Occipital lobe (tissue), 2 donors: ENCODE measurements around the gene GNAQ. TPM values are rescaled to one million over a fixed set of nuclear protein-coding genes. Genes with fewer than 3 reads are reported as not detected.
"Not testable (repeated sequence)": the region's sequence is repeated elsewhere in the genome, so short reads cannot be mapped to it uniquely, and the experiment has no call there.

ENCODE experiments used
- DNase-seq: peaks from one replicate; lab custom pipeline; 2025; lab: John Stamatoyannopoulos, UW
- total RNA-seq: library from RNA; depleted of rRNA; stranded (reverse); fragments of >200 nt; gene quantifications from one replicate; pipeline ENCODE4 v1.2.3, GENCODE V29; 2014

GNAQ gene
- total RNA-seq, 1 donor from 2014 or later = 169 TPM

DNA sequence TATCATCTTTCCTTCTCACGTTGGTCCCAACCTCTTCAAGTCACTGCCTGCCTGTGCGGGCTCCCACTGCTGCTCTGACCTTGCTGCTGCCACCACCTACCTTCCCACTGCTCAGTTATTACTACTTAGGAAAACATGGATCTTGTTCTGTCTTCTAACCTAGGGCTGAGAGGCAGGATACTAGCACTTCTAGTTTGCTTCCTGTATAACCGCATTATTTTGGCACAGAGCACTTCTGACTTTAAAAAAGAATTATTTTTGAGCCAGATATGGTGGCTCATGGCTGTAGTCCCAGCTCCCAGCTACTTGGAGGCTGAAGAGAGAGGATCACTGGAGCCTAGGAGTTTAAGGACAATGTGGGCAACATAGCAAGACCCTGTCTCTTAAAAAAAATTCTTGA lies 248.1 kb downstream of the GNAQ start:
- DNase-seq = no peak

- no peak for DNase-seq
Observed at GRCh38 chr9:77779010-77779409, 252.6 kb downstream of the GNAQ start.

DNA sequence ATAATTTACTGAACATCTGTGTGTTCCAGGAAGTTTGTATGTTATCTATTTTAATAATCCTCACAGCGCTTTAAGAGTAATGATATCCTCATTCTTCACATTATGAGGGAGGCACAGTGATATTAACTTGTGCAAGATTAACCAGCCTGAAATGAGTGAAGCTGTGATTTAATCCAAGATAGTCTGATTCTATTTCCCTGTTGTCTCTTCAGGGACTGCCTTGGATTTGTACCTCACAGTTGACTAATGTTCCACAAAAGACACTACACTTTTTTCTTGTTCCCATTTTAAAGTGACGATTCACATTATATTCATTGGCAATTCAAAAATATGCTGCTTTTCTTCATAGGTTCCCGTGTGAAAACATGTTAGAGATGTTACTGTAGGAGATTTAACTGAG lies 258.2 kb downstream of the GNAQ start:
- no peak for DNase-seq

DNA sequence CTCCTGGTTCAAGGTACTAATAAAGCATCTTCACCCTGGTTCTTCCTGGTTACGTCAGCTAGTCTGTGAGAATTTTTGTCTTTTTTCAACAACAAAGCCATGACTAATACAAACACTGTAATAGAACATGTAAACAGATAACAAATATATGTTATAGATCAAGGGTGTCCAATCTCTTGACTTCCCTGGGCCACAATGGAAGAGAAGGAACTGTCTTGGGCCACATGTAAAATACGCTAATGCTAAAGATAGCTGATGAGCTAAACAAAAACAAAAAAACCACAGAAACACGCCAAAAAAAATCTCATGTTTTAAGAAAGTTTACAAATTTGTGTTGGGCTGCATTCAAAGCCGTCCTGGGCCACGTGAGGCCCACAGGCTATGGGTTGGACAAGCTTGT lies 259.0 kb downstream of the GNAQ start:
- DNase-seq = no peak

GRCh38 chr9:77771171-77771570 lies 260.4 kb downstream of the GNAQ start:
- DNase-seq = no peak

DNA sequence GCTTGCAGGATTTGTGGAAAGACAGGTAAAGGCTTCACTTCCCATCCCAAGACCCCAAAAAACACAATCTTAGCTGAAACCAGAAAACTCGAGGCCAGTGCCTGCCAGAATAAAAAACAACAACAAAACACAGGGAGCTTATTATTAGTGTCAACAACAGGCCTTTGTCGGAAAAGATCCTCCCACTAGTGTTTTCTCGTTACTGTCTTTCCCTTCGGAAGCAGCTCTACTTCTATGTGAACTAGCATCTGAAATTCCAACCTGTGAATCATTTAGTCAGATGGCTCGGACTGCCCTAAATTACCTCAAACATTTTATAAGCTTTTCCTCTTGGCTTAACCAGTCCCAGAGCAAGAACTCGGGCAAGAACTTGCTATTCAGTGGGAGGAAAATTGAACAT lies 261.3 kb downstream of the GNAQ start:
- DNase-seq = no peak

DNA sequence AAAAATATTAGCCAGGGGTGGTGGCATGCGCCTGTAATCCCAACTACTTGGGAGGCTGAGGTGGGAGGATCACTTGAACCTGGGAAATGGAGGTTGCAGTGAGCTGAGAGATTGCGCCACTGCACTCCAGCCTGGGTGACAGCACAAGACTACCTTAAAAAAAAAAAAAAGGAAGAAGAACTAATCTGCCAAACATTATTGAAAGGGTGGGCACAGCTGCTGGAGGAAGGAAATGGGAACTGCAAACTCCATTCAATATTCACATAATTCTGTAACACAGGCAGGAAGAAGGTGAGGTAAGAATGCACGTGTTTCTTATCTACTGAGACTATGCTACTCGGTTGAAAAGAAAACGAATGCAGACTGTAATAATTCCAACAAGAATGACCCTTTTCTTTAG lies 262.4 kb downstream of the GNAQ start:
- no peak for DNase-seq

DNA sequence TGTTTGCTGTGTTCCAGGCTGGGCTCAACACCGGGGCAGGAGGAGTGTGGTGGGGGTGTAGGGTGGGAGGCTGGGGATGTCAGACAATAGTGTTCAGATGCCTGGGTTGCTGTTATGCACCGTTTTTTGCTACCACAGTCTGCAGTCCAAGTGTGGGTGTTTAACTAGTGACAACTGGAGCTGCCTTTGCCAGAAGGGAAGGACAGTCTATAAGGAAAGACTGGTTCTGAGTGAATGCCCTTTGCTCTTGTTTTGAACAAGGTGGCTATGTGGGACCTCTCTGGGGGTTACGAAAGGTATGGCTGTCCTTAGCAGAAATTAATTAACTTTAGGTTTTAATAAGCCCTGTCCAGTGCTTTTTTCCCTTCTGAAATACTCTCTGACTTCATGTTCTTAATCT lies 265.0 kb downstream of the GNAQ start:
- DNase-seq = no peak

- no peak for DNase-seq
Observed at GRCh38 chr9:77765781-77766259, 265.8 kb downstream of the GNAQ start.

GRCh38 chr9:77764894-77765780 lies 266.5 kb downstream of the GNAQ start:
- no peak for DNase-seq

DNA sequence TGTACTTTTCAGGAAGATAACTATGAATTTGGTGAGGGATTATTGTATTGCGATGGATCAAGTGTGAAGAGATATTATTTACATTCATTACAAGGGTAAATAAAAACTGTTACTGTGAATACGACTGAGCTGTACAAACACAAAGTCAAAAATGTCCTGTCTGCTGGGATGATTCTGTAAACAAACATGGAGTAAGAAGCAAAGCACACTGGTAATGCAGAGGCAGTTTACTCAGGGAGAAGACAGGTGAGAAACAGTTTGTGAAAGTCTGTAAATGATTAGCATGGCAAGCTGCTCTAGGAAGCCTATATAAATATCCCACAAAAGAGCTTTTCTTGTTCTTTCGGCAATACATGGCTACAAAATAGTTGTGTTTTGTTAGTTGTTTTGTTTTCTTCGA lies 268.0 kb downstream of the GNAQ start:
- DNase-seq = no peak

- DNase-seq = not testable (repeated sequence)
Observed at GRCh38 chr9:77760919-77761318, 270.7 kb downstream of the GNAQ start.

DNA sequence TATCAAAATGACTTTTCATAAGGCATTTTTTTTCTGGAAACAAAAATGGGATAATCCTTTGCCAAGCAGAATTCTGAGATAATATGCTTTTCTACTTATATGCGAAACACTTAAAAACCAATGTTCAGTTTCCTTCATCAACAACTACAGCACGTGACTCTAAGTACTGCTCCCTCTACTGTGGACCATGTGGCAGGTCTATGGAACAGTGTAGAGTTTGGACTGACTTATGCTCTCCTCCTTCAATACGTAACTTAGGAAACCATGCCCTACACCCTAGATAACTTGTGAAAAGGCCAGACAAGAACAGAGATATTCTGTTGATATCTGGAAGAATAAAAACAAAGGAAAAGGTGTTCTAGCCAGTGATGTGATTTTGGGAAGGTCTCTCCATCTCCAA lies 272.2 kb downstream of the GNAQ start:
- DNase-seq = no peak

DNA sequence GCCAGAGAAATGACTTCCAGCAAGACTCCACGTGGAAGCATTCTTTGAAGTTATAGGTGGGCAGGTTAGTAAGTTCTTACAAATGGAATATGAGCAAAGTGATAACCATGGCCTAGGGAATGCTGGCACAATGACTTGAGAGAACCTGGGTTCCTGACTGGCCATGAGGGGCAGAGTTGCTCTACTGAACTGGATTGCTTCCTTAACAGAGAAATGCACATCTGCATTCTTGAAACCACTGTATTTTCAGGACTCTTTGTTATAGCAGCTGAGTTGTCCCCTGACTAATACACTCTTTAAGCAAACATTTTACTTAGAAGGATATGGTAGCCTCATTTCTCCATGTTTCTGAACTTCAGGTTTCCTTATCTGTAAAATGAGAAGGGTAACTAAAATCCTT lies 275.2 kb downstream of the GNAQ start:
- DNase-seq = no peak

- no peak for DNase-seq
Observed at GRCh38 chr9:77753180-77753579, 278.4 kb downstream of the GNAQ start.

- no peak for DNase-seq
Observed at GRCh38 chr9:77752554-77752953, 279.1 kb downstream of the GNAQ start.

GRCh38 chr9:77751341-77752091 lies 280.1 kb downstream of the GNAQ start:
- no peak for DNase-seq

DNA sequence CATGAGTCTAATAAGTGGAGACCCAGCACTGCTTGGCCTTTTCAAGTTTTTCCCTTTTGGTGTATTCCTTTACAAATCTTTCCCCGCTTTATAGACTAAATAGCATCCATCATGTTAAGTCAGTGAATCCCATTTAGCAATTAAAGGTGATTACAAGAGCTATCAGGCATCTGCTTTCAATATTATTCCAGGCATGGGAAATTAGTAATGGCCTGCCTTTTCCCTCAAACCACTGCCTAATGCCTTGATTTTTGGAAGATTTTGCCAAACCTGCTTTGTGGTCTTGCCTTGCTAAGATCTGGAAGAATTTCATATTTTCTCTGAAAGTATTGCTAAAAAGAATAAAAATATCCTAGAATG lies 280.6 kb downstream of the GNAQ start:
- no peak for DNase-seq

DNA sequence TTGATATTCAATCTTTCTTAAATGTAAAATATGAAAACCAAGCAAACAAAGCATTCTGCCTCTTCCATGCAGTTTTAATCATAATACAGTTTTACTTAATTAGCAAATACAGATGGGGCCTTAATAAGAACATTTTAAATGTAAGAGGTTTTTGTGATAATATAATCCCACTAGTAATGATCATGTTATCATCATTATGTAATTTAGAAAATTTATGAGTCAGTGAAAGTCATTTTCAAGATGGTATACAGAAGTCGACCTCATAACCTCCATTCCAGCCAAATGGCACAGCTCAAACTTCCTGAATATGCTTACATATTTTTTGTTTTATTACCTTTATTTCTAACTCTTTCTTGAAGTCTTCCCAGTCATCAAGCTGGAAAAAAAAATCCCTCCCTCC lies 281.3 kb downstream of the GNAQ start:
- DNase-seq = no peak

DNA sequence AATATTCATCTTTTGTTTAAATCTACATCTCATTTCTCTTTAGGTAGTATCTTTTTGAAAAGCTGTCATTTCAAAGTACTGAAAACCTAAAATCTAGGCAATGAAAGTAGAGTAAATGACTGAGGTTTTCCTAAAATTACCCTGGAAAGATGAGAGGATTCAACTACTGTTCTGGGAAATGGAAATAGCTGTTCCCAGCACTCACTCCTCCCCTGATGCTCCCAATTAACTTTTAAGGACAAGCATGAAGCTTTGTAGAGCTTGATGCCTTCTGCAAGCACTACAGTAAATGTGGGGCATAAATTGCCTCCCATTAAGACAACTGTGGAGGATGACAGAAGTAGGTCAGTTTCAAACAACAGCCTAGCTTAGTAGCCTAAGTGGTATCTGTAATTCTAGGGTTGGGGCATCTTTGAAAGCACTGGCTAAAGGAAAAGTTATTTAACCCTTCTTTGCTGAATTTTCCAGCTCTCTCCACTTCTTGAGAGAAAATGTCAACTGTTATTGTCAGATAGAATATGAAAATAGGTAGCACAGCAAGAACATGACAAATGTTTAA lies 283.3 kb downstream of the GNAQ start:
- no peak for DNase-seq

GRCh38 chr9:77747163-77747562 lies 284.4 kb downstream of the GNAQ start:
- DNase-seq = no peak

GRCh38 chr9:77744841-77745430 lies 286.7 kb downstream of the GNAQ start:
- no peak for DNase-seq
